K562 (cell line): ENCODE measurements around the gene ANXA3.

ENCODE experiments used
- CTCF ChIP-seq, 3 experiments: IDR thresholded peaks in 2 of 3; conservative IDR thresholded peaks in 1 of 3; 2 replicates each; pipeline ENCODE4 v1.5.1; 2011 to 2012; ENCODE audit warnings: low read length in 3 of 3, mild to moderate bottlenecking in 3 of 3, control low read depth in 2 of 3, improper control_type of control experiment in 1 of 3, inconsistent platforms in 1 of 3, low read depth in 1 of 3, mixed read lengths in 1 of 3, moderate library complexity in 1 of 3; ENCODE audit not compliant: insufficient read depth in 2 of 3
- EZH2 ChIP-seq: IDR thresholded peaks from 2 replicates; pipeline ENCODE4 v1.6.1; 2012; ENCODE audit warnings: low read depth, mild to moderate bottlenecking, inconsistent platforms, low read length, borderline replicate concordance
- IFI16 ChIP-seq: fragments of 250-450 bp; sonication (Bioruptor Pico); IDR thresholded peaks from 2 replicates; pipeline ENCODE4 v2.1.2; 2022; ENCODE audit warnings: mild to moderate bottlenecking, inconsistent platforms
- MXI1 ChIP-seq: IDR thresholded peaks from 2 replicates; pipeline ENCODE4 v1.6.1; 2011; ENCODE audit warnings: low read depth, mild to moderate bottlenecking, improper control_type of control experiment, low read length
- NFE2L1 ChIP-seq: fragments of 450-650 bp; IDR thresholded peaks from 2 replicates; pipeline ENCODE4 v1.6.1; 2016; ENCODE audit warnings: missing genetic modification characterization, low read depth, mild to moderate bottlenecking, missing compliant biosample characterization, moderate library complexity, borderline replicate concordance
- NR3C1 ChIP-seq: sonication (generic); formaldehyde crosslinking; IDR thresholded peaks from 2 replicates; pipeline ENCODE4 v1.8.1; 2022; ENCODE audit warnings: missing genetic modification reagents
- POLR2A ChIP-seq: fragments of 450-650 bp; conservative IDR thresholded peaks from 2 replicates; pipeline ENCODE4 v1.6.1; 2016
- SPI1 ChIP-seq: IDR thresholded peaks from 2 replicates; pipeline ENCODE4 v1.6.1; 2011; ENCODE audit warnings: low read depth, low read length, control low read depth, borderline replicate concordance
- SREBF2 ChIP-seq: sonication (generic); formaldehyde crosslinking; IDR thresholded peaks from 2 replicates; pipeline ENCODE4 v1.4.0; 2020; ENCODE audit warnings: mild to moderate bottlenecking, missing genetic modification reagents
- TAF1 ChIP-seq: IDR thresholded peaks from 2 replicates; pipeline ENCODE4 v1.6.1; 2011; ENCODE audit warnings: mild to moderate bottlenecking, low read length, moderate library complexity; ENCODE audit not compliant: insufficient read depth, control insufficient read depth, severe bottlenecking; ENCODE audit errors: extremely low read depth
- ZBTB8A ChIP-seq: fragments of 450-650 bp; IDR thresholded peaks from 2 replicates; pipeline ENCODE4 v1.6.1; 2018; ENCODE audit warnings: mild to moderate bottlenecking, moderate library complexity; ENCODE audit not compliant: partially characterized antibody
- ZNF431 ChIP-seq: sonication (generic); formaldehyde crosslinking; IDR thresholded peaks from 2 replicates; pipeline ENCODE4 v1.8.0; 2022; ENCODE audit warnings: mild to moderate bottlenecking, missing genetic modification reagents
- TF ChIP-seq, protein P1 (sequence below): fragments of 450-650 bp; IDR thresholded peaks from 2 replicates; pipeline ENCODE4 v1.6.1; 2016; ENCODE audit warnings: low read depth, mild to moderate bottlenecking, moderate library complexity

DNA sequence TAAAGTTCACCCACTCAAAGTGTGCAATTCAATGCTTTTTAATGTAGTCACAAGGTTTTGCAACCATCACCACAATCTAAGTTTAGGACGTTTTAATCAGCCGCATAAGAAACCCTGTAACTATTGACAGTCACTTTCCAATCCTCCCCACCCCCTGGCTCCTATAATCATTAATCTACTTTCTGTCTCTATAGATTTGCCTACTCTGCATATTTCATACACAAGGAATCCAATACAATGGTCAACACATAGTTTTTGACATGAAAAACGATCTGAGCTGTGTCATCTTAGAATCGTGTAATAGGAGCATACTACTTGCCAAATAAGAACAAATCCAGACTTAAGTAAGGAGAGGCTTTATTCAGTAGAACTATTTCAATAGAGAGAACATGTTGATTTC, 47.6 kb downstream of the ANXA3 start:
- no peak for TF ChIP-seq ZNF431 (CRISPR knock-in tag)
- TF ChIP-seq NR3C1, result no peak
- no peak for TF ChIP-seq EZH2
- TF ChIP-seq SREBF2 (CRISPR knock-in tag), result no peak
- TF ChIP-seq NFE2L1 (tag), result no peak
- no peak for TF ChIP-seq IFI16 (CRISPR knock-in tag)
- TF ChIP-seq CTCF (IDR thresholded peaks at IDR 0.05 in 2 of 3, conservative IDR thresholded peaks at IDR 0.05 in 1 of 3; ENCODE audit: insufficient read depth in 2 of 3, low read depth in 1 of 3, low read length in 3 of 3), result no peak
- TF ChIP-seq SPI1, result no peak
- no peak for TF ChIP-seq ZBTB8A
- TF ChIP-seq, protein P1, sequence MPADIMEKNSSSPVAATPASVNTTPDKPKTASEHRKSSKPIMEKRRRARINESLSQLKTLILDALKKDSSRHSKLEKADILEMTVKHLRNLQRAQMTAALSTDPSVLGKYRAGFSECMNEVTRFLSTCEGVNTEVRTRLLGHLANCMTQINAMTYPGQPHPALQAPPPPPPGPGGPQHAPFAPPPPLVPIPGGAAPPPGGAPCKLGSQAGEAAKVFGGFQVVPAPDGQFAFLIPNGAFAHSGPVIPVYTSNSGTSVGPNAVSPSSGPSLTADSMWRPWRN, result no peak
- TF ChIP-seq TAF1, result no peak
- no peak for TF ChIP-seq MXI1
- TF ChIP-seq POLR2A, result no peak
